ENCODE measurements around the gene CNTNAP2.

CNTNAP2 gene

GRCh38 chr7:146388928-146389327 lies 272.3 kb downstream of the CNTNAP2 start:
- Histone ChIP-seq H3K4me1 (no peaks in the 10 kb centered on the region), H3K9me3 (no peaks in the 10 kb centered on the region), H3K4me3 (ENCODE audit: low read depth, low read length) (no peak overlapping the region), H3K27me3 (no peaks in the 10 kb centered on the region), H3K36me3 (no peaks in the 10 kb centered on the region)
- DNase-seq, result no peak
- no peak for TF ChIP-seq CTCF (IDR thresholded peaks at IDR 0.05; ENCODE audit: low read depth, low read length)

- Histone ChIP-seq H3K36me3 (no peaks in the 10 kb centered on the region), H3K9me3 (no peaks in the 10 kb centered on the region), H3K4me3 (ENCODE audit: low read depth, low read length) (no peak overlapping the region), H3K27me3 (no peaks in the 10 kb centered on the region), H3K4me1 (no peaks in the 10 kb centered on the region)
- DNase-seq, result no peak
- TF ChIP-seq CTCF (IDR thresholded peaks at IDR 0.05; ENCODE audit: low read depth, low read length), result no peak
Observed at GRCh38 chr7:146393346-146393745, 276.7 kb downstream of the CNTNAP2 start.

- no peak for DNase-seq
- no peak for TF ChIP-seq CTCF (IDR thresholded peaks at IDR 0.05; ENCODE audit: low read depth, low read length)
Observed at GRCh38 chr7:146397141-146397540, 280.5 kb downstream of the CNTNAP2 start.

GRCh38 chr7:146401939-146402338 lies 285.3 kb downstream of the CNTNAP2 start:
- no peaks in the 10 kb centered on the region for H3K9me3 ChIP-seq
- H3K27me3 ChIP-seq, result no peaks in the 10 kb centered on the region
- no peak for TF ChIP-seq CTCF (IDR thresholded peaks at IDR 0.05; ENCODE audit: low read depth, low read length)
- no peak overlapping the region for H3K4me3 ChIP-seq (ENCODE audit: low read depth, low read length)
- H3K4me1 ChIP-seq, result no peaks in the 10 kb centered on the region
- no peak for DNase-seq
- H3K36me3 ChIP-seq, result no peaks in the 10 kb centered on the region

More at GRCh38 chr7:146397141-146397540, 280.5 kb downstream of the CNTNAP2 start:
- no peaks in the 10 kb centered on the region for H3K4me1 ChIP-seq
- H3K27me3 ChIP-seq, result no peaks in the 10 kb centered on the region
- H3K9me3 ChIP-seq, result no peaks in the 10 kb centered on the region
- H3K4me3 ChIP-seq (ENCODE audit: low read depth, low read length), result no peak overlapping the region
- no peaks in the 10 kb centered on the region for H3K36me3 ChIP-seq

GRCh38 chr7:146405737-146406136 lies 289.1 kb downstream of the CNTNAP2 start:
- no peak for TF ChIP-seq CTCF (IDR thresholded peaks at IDR 0.05; ENCODE audit: low read depth, low read length)
- Histone ChIP-seq H3K9me3 (no peaks in the 10 kb centered on the region), H3K4me1 (no peaks in the 10 kb centered on the region), H3K27me3 (no peaks in the 10 kb centered on the region), H3K36me3 (no peaks in the 10 kb centered on the region), H3K4me3 (ENCODE audit: low read depth, low read length) (no peak overlapping the region)
- no peak for DNase-seq

GRCh38 chr7:146411975-146412374 lies 295.4 kb downstream of the CNTNAP2 start:
- H3K9me3 ChIP-seq, result no peaks in the 10 kb centered on the region
- H3K4me3 ChIP-seq (ENCODE audit: low read depth, low read length), result no peak overlapping the region
- H3K27me3 ChIP-seq, result no peaks in the 10 kb centered on the region
- no peak for DNase-seq
- no peaks in the 10 kb centered on the region for H3K4me1 ChIP-seq
- TF ChIP-seq CTCF (IDR thresholded peaks at IDR 0.05; ENCODE audit: low read depth, low read length), result no peak
- no peaks in the 10 kb centered on the region for H3K36me3 ChIP-seq
